Measurements from ENCODE around the gene PPOX.

GRCh38 chr1:161207173-161207572 lies 40.9 kb downstream of the PPOX start:
- no peak for TF ChIP-seq CTCF (IDR thresholded peaks at IDR 0.05 in 2 of 3, conservative IDR thresholded peaks at IDR 0.05 in 1 of 3; ENCODE audit: borderline replicate concordance in 1 of 3, insufficient read depth in 1 of 3, low read depth in 2 of 3, low read length in 2 of 3)
- TF ChIP-seq EZH2 (IDR thresholded peaks at IDR 0.05), result no peak
- no peak for TF ChIP-seq ZBTB33 (IDR thresholded peaks at IDR 0.05; ENCODE audit: extremely low read depth, insufficient replicate concordance, low read length)
- no peak for TF ChIP-seq MAX (IDR thresholded peaks at IDR 0.05)
- no peak for TF ChIP-seq POLR2A (IDR thresholded peaks at IDR 0.05; ENCODE audit: borderline replicate concordance, extremely low read depth, insufficient read depth, insufficient read length)
- no peak for TF ChIP-seq REST (IDR thresholded peaks at IDR 0.05; ENCODE audit: low read depth)
- TF ChIP-seq ZNF274 (IDR thresholded peaks at IDR 0.05; ENCODE audit: low read depth, low read length), result no peak
- no peak for TF ChIP-seq POLR2AphosphoS5 (IDR thresholded peaks at IDR 0.05; ENCODE audit: low read depth, low read length)
- TF ChIP-seq ZFX (IDR thresholded peaks at IDR 0.05), result no peak
- no peak for TF ChIP-seq SRF (IDR thresholded peaks at IDR 0.05; ENCODE audit: low read depth)
- no peak for TF ChIP-seq SP1 (IDR thresholded peaks at IDR 0.05; ENCODE audit: low read depth)
- no peak for TF ChIP-seq EZH2phosphoT487 (IDR thresholded peaks at IDR 0.05; ENCODE audit: borderline replicate concordance)
